GM12875 (cell line): ENCODE data around the gene USF3.

Experiments
- H3K4me3 ChIP-seq: one replicate; pipeline ENCODE4 v1.5.1; 2011; ENCODE audit warnings: low read depth, low read length, control low read depth
- CTCF ChIP-seq: IDR thresholded peaks from 2 replicates; pipeline ENCODE4 v1.5.1; 2011; ENCODE audit warnings: low read depth, mild to moderate bottlenecking, control low read depth, inconsistent platforms, low read length, moderate library complexity, borderline replicate concordance; ENCODE audit not compliant: insufficient read depth

USF3 gene

GRCh38 chr3:113628788-113629187, 67.7 kb downstream of the USF3 start:
- TF ChIP-seq CTCF, result no peak
- no peak overlapping the region for H3K4me3 ChIP-seq

GRCh38 chr3:113628316-113628715, 68.1 kb downstream of the USF3 start:
- H3K4me3 ChIP-seq, result no peak overlapping the region

GRCh38 chr3:113626503-113627371, 69.7 kb downstream of the USF3 start:
- no peak overlapping the region for H3K4me3 ChIP-seq
- TF ChIP-seq CTCF, result peak; percentile 83

More at GRCh38 chr3:113628316-113628715, 68.1 kb downstream of the USF3 start:
- TF ChIP-seq CTCF, result no peak

- no peak overlapping the region for H3K4me3 ChIP-seq
- TF ChIP-seq CTCF, result no peak
Measured at GRCh38 chr3:113625834-113626233, 70.6 kb downstream of the USF3 start.

- TF ChIP-seq CTCF, result no peak
- no peak overlapping the region for H3K4me3 ChIP-seq
Measured at GRCh38 chr3:113623811-113624210, 72.6 kb downstream of the USF3 start.

GRCh38 chr3:113623324-113623723, 73.1 kb downstream of the USF3 start:
- TF ChIP-seq CTCF, result no peak
- H3K4me3 ChIP-seq, result no peak overlapping the region

GRCh38 chr3:113620091-113620490, 76.4 kb downstream of the USF3 start:
- no peak for TF ChIP-seq CTCF
- H3K4me3 ChIP-seq, result no peak overlapping the region
